ES-I3 (cell line): Measurements from ENCODE around the gene FITM1.

Experiments used
- H3K36me3 ChIP-seq: 2 replicates; pipeline ENCODE4 v1.6.1; 2013; ENCODE audit warnings: mild to moderate bottlenecking, low read length, control low read depth, moderate library complexity; ENCODE audit not compliant: insufficient read depth
- H3K4me1 ChIP-seq: 2 replicates; pipeline ENCODE4 v1.6.1; 2013; ENCODE audit warnings: mild to moderate bottlenecking, control low read depth, low read length; ENCODE audit not compliant: insufficient read depth
- H3K9ac ChIP-seq: 2 replicates; pipeline ENCODE4 v1.6.1; 2013; ENCODE audit warnings: low read depth, mild to moderate bottlenecking, low read length, moderate library complexity
- H3K9me3 ChIP-seq: 2 replicates; pipeline ENCODE4 v1.6.1; 2013; ENCODE audit warnings: mild to moderate bottlenecking, low read length, moderate library complexity; ENCODE audit not compliant: control insufficient read depth, insufficient read depth

FITM1 gene

GRCh38 chr14:24146978-24147760 lies 16.7 kb downstream of the FITM1 start, which contains the start of gene RNF31:
Gene RNF31 (plus strand): TSS chr14:24147498. CDS start chr14:24147699, 201 bp downstream.
- Histone ChIP-seq H3K9ac (peak within 1 kb of the TSS; percentile 95), H3K36me3 (peaks cover 10% of the 10 kb centered on the region; the same call in 1 of the 2 replicates), H3K4me1 (peaks cover 6% of the 10 kb centered on the region; the same call in 1 of the 2 replicates), H3K9me3 (no peaks in the 10 kb centered on the region)

- H3K36me3 ChIP-seq, result peaks cover 10% of the 10 kb centered on the region; the same call in 1 of the 2 replicates
Observed at GRCh38 chr14:24147761-24148428, 17.4 kb downstream of the FITM1 start.

GRCh38 chr14:24149302-24149969 lies 19.0 kb downstream of the FITM1 start:
- Histone ChIP-seq H3K36me3 (peaks cover 7% of the 10 kb centered on the region), H3K9ac (no peak overlapping the region), H3K4me1 (peaks cover 6% of the 10 kb centered on the region; the same call in 1 of the 2 replicates), H3K9me3 (no peaks in the 10 kb centered on the region)

More at GRCh38 chr14:24147761-24148428, 17.4 kb downstream of the FITM1 start:
- Histone ChIP-seq H3K9ac (peak overlapping the region; percentile 95), H3K9me3 (no peaks in the 10 kb centered on the region), H3K4me1 (peaks cover 6% of the 10 kb centered on the region; the same call in 1 of the 2 replicates)

- Histone ChIP-seq H3K36me3 (peaks cover 11% of the 10 kb centered on the region), H3K4me1 (peaks cover 6% of the 10 kb centered on the region; the same call in 1 of the 2 replicates), H3K9me3 (no peaks in the 10 kb centered on the region), H3K9ac (no peak overlapping the region)
Observed at GRCh38 chr14:24150061-24150460, 19.6 kb downstream of the FITM1 start.

GRCh38 chr14:24150567-24150966 lies 20.1 kb downstream of the FITM1 start:
- H3K9me3 ChIP-seq, result no peaks in the 10 kb centered on the region
- no peak overlapping the region for H3K9ac ChIP-seq
- peaks cover 11% of the 10 kb centered on the region for H3K36me3 ChIP-seq
- H3K4me1 ChIP-seq, result peaks cover 6% of the 10 kb centered on the region; the same call in 1 of the 2 replicates

- H3K36me3 ChIP-seq, result peaks cover 15% of the 10 kb centered on the region
- H3K9me3 ChIP-seq, result no peaks in the 10 kb centered on the region
- H3K4me1 ChIP-seq, result peaks cover 6% of the 10 kb centered on the region; the same call in 1 of the 2 replicates
- no peak overlapping the region for H3K9ac ChIP-seq
Observed at GRCh38 chr14:24150993-24151392, 20.5 kb downstream of the FITM1 start.

GRCh38 chr14:24151404-24152080 lies 21.1 kb downstream of the FITM1 start:
- no peaks in the 10 kb centered on the region for H3K9me3 ChIP-seq
- H3K4me1 ChIP-seq, result peaks cover 6% of the 10 kb centered on the region; the same call in 1 of the 2 replicates
- no peak overlapping the region for H3K9ac ChIP-seq
- peaks cover 15% of the 10 kb centered on the region for H3K36me3 ChIP-seq

- H3K9me3 ChIP-seq, result no peaks in the 10 kb centered on the region
- no peak overlapping the region for H3K9ac ChIP-seq
- H3K36me3 ChIP-seq, result peaks cover 27% of the 10 kb centered on the region
- no peaks in the 10 kb centered on the region for H3K4me1 ChIP-seq
Observed at GRCh38 chr14:24155100-24155499, 24.6 kb downstream of the FITM1 start.

GRCh38 chr14:24156840-24157239 lies 26.4 kb downstream of the FITM1 start:
- H3K36me3 ChIP-seq, result peaks cover 25% of the 10 kb centered on the region
- no peaks in the 10 kb centered on the region for H3K9me3 ChIP-seq
- H3K9ac ChIP-seq, result no peak overlapping the region
- H3K4me1 ChIP-seq, result peaks cover 3% of the 10 kb centered on the region; the same call in 1 of the 2 replicates

GRCh38 chr14:24157331-24157730 lies 26.9 kb downstream of the FITM1 start:
- peaks cover 5% of the 10 kb centered on the region; the same call in 1 of the 2 replicates for H3K4me1 ChIP-seq
- peaks cover 24% of the 10 kb centered on the region for H3K36me3 ChIP-seq
- no peak overlapping the region for H3K9ac ChIP-seq
- no peaks in the 10 kb centered on the region for H3K9me3 ChIP-seq

- Histone ChIP-seq H3K36me3 (peaks cover 20% of the 10 kb centered on the region), H3K9me3 (no peaks in the 10 kb centered on the region), H3K4me1 (peaks cover 5% of the 10 kb centered on the region; the same call in 1 of the 2 replicates), H3K9ac (no peak overlapping the region)
Observed at GRCh38 chr14:24159777-24160498, 29.5 kb downstream of the FITM1 start.

GRCh38 chr14:24160499-24160849 lies 30.0 kb downstream of the FITM1 start:
- no peak overlapping the region for H3K9ac ChIP-seq

More at GRCh38 chr14:24160499-24160849, 30.0 kb downstream of the FITM1 start:
- H3K9me3 ChIP-seq, result no peaks in the 10 kb centered on the region
- peaks cover 20% of the 10 kb centered on the region for H3K36me3 ChIP-seq
- H3K4me1 ChIP-seq, result peaks cover 5% of the 10 kb centered on the region; the same call in 1 of the 2 replicates
